HG02970 (cell line): ENCODE measurements around the gene MYT1.
"Not testable (repeated sequence)": the region's sequence is repeated elsewhere in the genome, so short reads cannot be mapped to it uniquely, and the experiment has no call there.

Experiments used
- ATAC-seq: cut with Tn5 transposase; IDR thresholded peaks from one replicate; pipeline ENCODE4 v1.9.1; 2021; ENCODE audit warnings: mild to moderate bottlenecking, moderate library complexity, moderate number of reproducible peaks; ENCODE audit not compliant: unreplicated experiment, low FRiP score

The MYT1 gene

GRCh38 chr20:64166721-64167615 lies 2.7 kb downstream of the MYT1 start:
- ATAC-seq, result no peak

GRCh38 chr20:64167676-64168075 lies 3.4 kb downstream of the MYT1 start:
- ATAC-seq, result no peak

- no peak for ATAC-seq
These were observed 4.3 kb downstream of the MYT1 start for GRCh38 chr20:64168381-64169090.

GRCh38 chr20:64169091-64169560 lies 4.9 kb downstream of the MYT1 start:
- ATAC-seq, result no peak

GRCh38 chr20:64171211-64171610 lies 7.0 kb downstream of the MYT1 start:
- ATAC-seq, result no peak

- no peak for ATAC-seq
These were observed 8.9 kb downstream of the MYT1 start for GRCh38 chr20:64173116-64173515.

- ATAC-seq, result no peak
These were observed 12.3 kb downstream of the MYT1 start for GRCh38 chr20:64176551-64176950.

- no peak for ATAC-seq
These were observed 12.7 kb downstream of the MYT1 start for GRCh38 chr20:64176971-64177370.

GRCh38 chr20:64177384-64177783 lies 13.1 kb downstream of the MYT1 start:
- ATAC-seq, result no peak

GRCh38 chr20:64177787-64178186 lies 13.5 kb downstream of the MYT1 start:
- no peak for ATAC-seq

- ATAC-seq, result not testable (repeated sequence)
These were observed 14.7 kb downstream of the MYT1 start for GRCh38 chr20:64178925-64179324.

- ATAC-seq, result no peak
These were observed 15.6 kb downstream of the MYT1 start for GRCh38 chr20:64179805-64180204.

GRCh38 chr20:64180673-64181072 lies 16.4 kb downstream of the MYT1 start:
- no peak for ATAC-seq

GRCh38 chr20:64181391-64181790 lies 17.1 kb downstream of the MYT1 start:
- ATAC-seq, result no peak

- ATAC-seq, result no peak
These were observed 18.1 kb downstream of the MYT1 start for GRCh38 chr20:64182146-64182865.

GRCh38 chr20:64183313-64183712 lies 19.1 kb downstream of the MYT1 start:
- no peak for ATAC-seq

GRCh38 chr20:64184795-64185194 lies 20.5 kb downstream of the MYT1 start:
- ATAC-seq, result no peak

GRCh38 chr20:64185276-64185900 lies 21.1 kb downstream of the MYT1 start:
- ATAC-seq, result no peak

GRCh38 chr20:64186071-64186598 lies 21.9 kb downstream of the MYT1 start:
- no peak for ATAC-seq

- not testable (repeated sequence) for ATAC-seq
These were observed 23.0 kb downstream of the MYT1 start for GRCh38 chr20:64187213-64187612.
